ENCODE data around the gene RIIAD1. TPM values are rescaled to one million over a fixed set of nuclear protein-coding genes. Genes with fewer than 3 reads are reported as not detected.

RIIAD1 gene
- polyA plus RNA-seq, 1 experiment: not detected

GRCh38 chr1:151775894-151776664 lies 54.8 kb downstream of the RIIAD1 start:
- Histone ChIP-seq H3K9me3 (ENCODE audit: control insufficient read depth, insufficient read depth, low read length) (no peaks in the 10 kb centered on the region), H3K27me3 (ENCODE audit: control insufficient read depth, insufficient read depth, low read length) (peaks cover 3% of the 10 kb centered on the region), H3K4me3 (ENCODE audit: low read depth, low read length) (no peak overlapping the region), H3K27ac (ENCODE audit: low read depth, low read length) (no peak overlapping the region)
- TF ChIP-seq, protein P1, sequence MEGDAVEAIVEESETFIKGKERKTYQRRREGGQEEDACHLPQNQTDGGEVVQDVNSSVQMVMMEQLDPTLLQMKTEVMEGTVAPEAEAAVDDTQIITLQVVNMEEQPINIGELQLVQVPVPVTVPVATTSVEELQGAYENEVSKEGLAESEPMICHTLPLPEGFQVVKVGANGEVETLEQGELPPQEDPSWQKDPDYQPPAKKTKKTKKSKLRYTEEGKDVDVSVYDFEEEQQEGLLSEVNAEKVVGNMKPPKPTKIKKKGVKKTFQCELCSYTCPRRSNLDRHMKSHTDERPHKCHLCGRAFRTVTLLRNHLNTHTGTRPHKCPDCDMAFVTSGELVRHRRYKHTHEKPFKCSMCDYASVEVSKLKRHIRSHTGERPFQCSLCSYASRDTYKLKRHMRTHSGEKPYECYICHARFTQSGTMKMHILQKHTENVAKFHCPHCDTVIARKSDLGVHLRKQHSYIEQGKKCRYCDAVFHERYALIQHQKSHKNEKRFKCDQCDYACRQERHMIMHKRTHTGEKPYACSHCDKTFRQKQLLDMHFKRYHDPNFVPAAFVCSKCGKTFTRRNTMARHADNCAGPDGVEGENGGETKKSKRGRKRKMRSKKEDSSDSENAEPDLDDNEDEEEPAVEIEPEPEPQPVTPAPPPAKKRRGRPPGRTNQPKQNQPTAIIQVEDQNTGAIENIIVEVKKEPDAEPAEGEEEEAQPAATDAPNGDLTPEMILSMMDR (IDR thresholded peaks at IDR 0.05; ENCODE audit: low read depth, low read length): no peak
- CTCF ChIA-PET: no interaction called here
- no peak for DNase-seq (ENCODE audit: low read depth, low spot score)
- POLR2A ChIA-PET: no interaction called here

- POLR2A ChIA-PET: no interaction called here
- Histone ChIP-seq H3K9me3 (ENCODE audit: control insufficient read depth, insufficient read depth, low read length) (no peaks in the 10 kb centered on the region), H3K27me3 (ENCODE audit: control insufficient read depth, insufficient read depth, low read length) (peaks cover 4% of the 10 kb centered on the region), H3K27ac (ENCODE audit: low read depth, low read length) (no peak overlapping the region), H3K4me3 (ENCODE audit: low read depth, low read length) (no peak overlapping the region)
- TF ChIP-seq, protein P1 (IDR thresholded peaks at IDR 0.05; ENCODE audit: low read depth, low read length): no peak
- CTCF ChIA-PET: no interaction called here
- DNase-seq (ENCODE audit: low read depth, low spot score): no peak
Measured at GRCh38 chr1:151776665-151777062, 55.3 kb downstream of the RIIAD1 start.

DNA sequence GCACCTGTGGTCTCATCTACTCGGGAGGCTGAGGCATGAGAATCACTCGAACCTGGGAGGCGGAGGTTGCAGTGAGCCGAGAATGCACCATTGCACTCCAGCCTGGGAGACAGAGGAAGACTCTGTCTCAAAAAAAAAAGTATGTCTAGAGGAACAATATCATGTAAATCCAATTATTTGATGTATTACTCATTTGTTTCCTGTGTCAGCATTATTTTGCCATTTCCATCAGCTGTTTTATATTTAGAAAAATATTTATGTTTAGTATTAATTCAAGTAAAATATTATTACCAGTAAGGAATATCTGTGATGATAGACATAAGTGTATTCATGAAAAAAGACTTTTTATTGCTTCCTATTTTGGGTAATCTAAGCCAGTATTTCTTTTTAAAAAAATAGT lies 56.0 kb downstream of the RIIAD1 start:
- CTCF ChIA-PET: no interaction called here
- Histone ChIP-seq H3K4me3 (ENCODE audit: low read depth, low read length) (no peak overlapping the region), H3K27ac (ENCODE audit: low read depth, low read length) (no peak overlapping the region), H3K9me3 (ENCODE audit: control insufficient read depth, insufficient read depth, low read length) (no peaks in the 10 kb centered on the region), H3K27me3 (ENCODE audit: control insufficient read depth, insufficient read depth, low read length) (peaks cover 6% of the 10 kb centered on the region)
- POLR2A ChIA-PET: no interaction called here
- DNase-seq (ENCODE audit: low read depth, low spot score): no peak
- TF ChIP-seq, protein P1 (IDR thresholded peaks at IDR 0.05; ENCODE audit: low read depth, low read length): no peak

Small RNA genes lying within 50 kb of the gene (small RNA-seq; reads per million reads assigned to genes)
- not detected for gene RNU6-662P (ENCODE audit: insufficient read length, low read depth)

Other genes starting within 250 kb of the RIIAD1 start
- 0.26 and 0.31 TPM in 2 replicates for gene CGN, start 210.1 kb upstream of the RIIAD1 start, polyA plus RNA-seq (2011; rRNA removed)
- 21.9 and 23.9 TPM in 2 replicates for gene TUFT1, start 181.2 kb upstream of the RIIAD1 start, polyA plus RNA-seq (2011; rRNA removed)
- gene SNX27, start 109.5 kb upstream of the RIIAD1 start, polyA plus RNA-seq (2011; rRNA removed): 22.4 and 23.8 TPM in 2 replicates
- not detected in 2 replicates for gene CELF3, start 4.7 kb upstream of the RIIAD1 start, polyA plus RNA-seq (2011; rRNA removed)
- 93.4 and 98.6 TPM in 2 replicates for gene MRPL9, start 42.0 kb downstream of the RIIAD1 start, polyA plus RNA-seq (2011; rRNA removed)
- 0.91 and 1.0 TPM in 2 replicates for gene TDRKH, start 69.0 kb downstream of the RIIAD1 start, polyA plus RNA-seq (2011; rRNA removed)
- gene LINGO4, start 83.9 kb downstream of the RIIAD1 start, polyA plus RNA-seq (2011; rRNA removed): not detected in 2 replicates
- not detected in 2 replicates for gene RORC, start 110.3 kb downstream of the RIIAD1 start, polyA plus RNA-seq (2011; rRNA removed)
- gene C2CD4D, start 118.3 kb downstream of the RIIAD1 start, polyA plus RNA-seq (2011; rRNA removed): not detected in 2 replicates
- gene THEM5, start 132.2 kb downstream of the RIIAD1 start, polyA plus RNA-seq (2011; rRNA removed): not detected in 2 replicates
- 20.3 and 24.8 TPM in 2 replicates for gene THEM4, start 188.0 kb downstream of the RIIAD1 start, polyA plus RNA-seq (2011; rRNA removed)